Osteoblast (primary cell): ENCODE data around the gene LAMA5. TPM values are rescaled to one million over a fixed set of nuclear protein-coding genes. Genes with fewer than 3 reads are reported as not detected.
A peak's percentile ranks its signal among the peaks of the same experiment; 100 is the strongest.

Experiments
- DNase-seq: peaks from one replicate; pipeline ENCODE4 v3.0.0; 2011; ENCODE audit warnings: low spot score, mixed read lengths; ENCODE audit not compliant: insufficient read length; ENCODE audit errors: missing footprints
- H2AFZ ChIP-seq: 2 replicates; pipeline ENCODE4 v1.6.0; 2011; ENCODE audit warnings: mild to moderate bottlenecking, low read length
- H3K27ac ChIP-seq: 2 replicates; pipeline ENCODE4 v1.5.1; 2011; ENCODE audit warnings: mild to moderate bottlenecking, low read depth, low read length, moderate library complexity
- H3K27me3 ChIP-seq: 2 replicates; pipeline ENCODE4 v1.6.0; 2012; ENCODE audit warnings: mild to moderate bottlenecking, control low read depth, inconsistent platforms, low read length, moderate library complexity; ENCODE audit not compliant: insufficient read depth
- H3K36me3 ChIP-seq: 2 replicates; pipeline ENCODE4 v1.5.1; 2011; ENCODE audit warnings: mild to moderate bottlenecking, low read length, control low read depth, moderate library complexity; ENCODE audit not compliant: insufficient read depth
- H3K4me1 ChIP-seq: 2 replicates; pipeline ENCODE4 v1.5.1; 2011; ENCODE audit warnings: mild to moderate bottlenecking, low read length, control low read depth, moderate library complexity; ENCODE audit not compliant: insufficient read depth
- H3K4me2 ChIP-seq: 2 replicates; pipeline ENCODE4 v1.6.0; 2011; ENCODE audit warnings: mild to moderate bottlenecking, low read length; ENCODE audit not compliant: insufficient read depth
- H3K4me3 ChIP-seq: fragments of 200-600 bp; sonication (generic); 3 replicates; pipeline ENCODE4 v1.5.1; 2012; ENCODE audit warnings: mild to moderate bottlenecking, low read length, inconsistent platforms; ENCODE audit not compliant: insufficient read depth
- H3K79me2 ChIP-seq: 2 replicates; pipeline ENCODE4 v1.6.0; 2012; ENCODE audit warnings: mild to moderate bottlenecking, low read length, control low read depth, inconsistent platforms; ENCODE audit not compliant: insufficient read depth
- H3K9me3 ChIP-seq: 2 replicates; pipeline ENCODE4 v1.5.1; 2011; ENCODE audit warnings: low read depth, low read length, control low read depth
- H4K20me1 ChIP-seq: 2 replicates; pipeline ENCODE4 v1.6.0; 2012; ENCODE audit warnings: mild to moderate bottlenecking, low read length, control low read depth; ENCODE audit not compliant: insufficient read depth
- total RNA-seq: library from RNA; depleted of rRNA; stranded (reverse); fragments of >200 nt; gene quantifications from 2 replicates; pipeline ENCODE4 v1.2.3, GENCODE V29; 2012
- TF ChIP-seq, protein P1 (sequence below): IDR thresholded peaks from 2 replicates; pipeline ENCODE4 v1.5.1; 2011; ENCODE audit warnings: mild to moderate bottlenecking, low read depth, low read length, moderate library complexity; ENCODE audit errors: extremely low read depth

LAMA5 gene
- total RNA-seq, 1 donor: 2.2 TPM

- TF ChIP-seq, protein P1, sequence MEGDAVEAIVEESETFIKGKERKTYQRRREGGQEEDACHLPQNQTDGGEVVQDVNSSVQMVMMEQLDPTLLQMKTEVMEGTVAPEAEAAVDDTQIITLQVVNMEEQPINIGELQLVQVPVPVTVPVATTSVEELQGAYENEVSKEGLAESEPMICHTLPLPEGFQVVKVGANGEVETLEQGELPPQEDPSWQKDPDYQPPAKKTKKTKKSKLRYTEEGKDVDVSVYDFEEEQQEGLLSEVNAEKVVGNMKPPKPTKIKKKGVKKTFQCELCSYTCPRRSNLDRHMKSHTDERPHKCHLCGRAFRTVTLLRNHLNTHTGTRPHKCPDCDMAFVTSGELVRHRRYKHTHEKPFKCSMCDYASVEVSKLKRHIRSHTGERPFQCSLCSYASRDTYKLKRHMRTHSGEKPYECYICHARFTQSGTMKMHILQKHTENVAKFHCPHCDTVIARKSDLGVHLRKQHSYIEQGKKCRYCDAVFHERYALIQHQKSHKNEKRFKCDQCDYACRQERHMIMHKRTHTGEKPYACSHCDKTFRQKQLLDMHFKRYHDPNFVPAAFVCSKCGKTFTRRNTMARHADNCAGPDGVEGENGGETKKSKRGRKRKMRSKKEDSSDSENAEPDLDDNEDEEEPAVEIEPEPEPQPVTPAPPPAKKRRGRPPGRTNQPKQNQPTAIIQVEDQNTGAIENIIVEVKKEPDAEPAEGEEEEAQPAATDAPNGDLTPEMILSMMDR: peak; percentile 61
- Histone ChIP-seq H3K36me3 (no peaks in the 10 kb centered on the region), H3K79me2 (peaks cover 18% of the 10 kb centered on the region), H3K4me1 (peaks cover 3% of the 10 kb centered on the region), H2AFZ (no peak overlapping the region), H3K27me3 (no peaks in the 10 kb centered on the region), H3K4me2 (no peak overlapping the region), H3K27ac (no peak overlapping the region), H3K4me3 (no peak overlapping the region), H4K20me1 (peaks cover 2% of the 10 kb centered on the region), H3K9me3 (no peaks in the 10 kb centered on the region)
- DNase-seq: peak; percentile 97
Measured at GRCh38 chr20:62405108-62405980, 38.2 kb upstream of the LAMA5 start.

- H3K4me2 ChIP-seq: no peak overlapping the region
- no peak overlapping the region for H2AFZ ChIP-seq
- TF ChIP-seq, protein P1: no peak
- H3K4me3 ChIP-seq: no peak overlapping the region
- H3K4me1 ChIP-seq: peaks cover 3% of the 10 kb centered on the region
- H3K27ac ChIP-seq: no peak overlapping the region
- no peaks in the 10 kb centered on the region for H3K36me3 ChIP-seq
- no peaks in the 10 kb centered on the region for H3K9me3 ChIP-seq
- peaks cover 2% of the 10 kb centered on the region for H4K20me1 ChIP-seq
- no peak for DNase-seq
- no peaks in the 10 kb centered on the region for H3K27me3 ChIP-seq
- H3K79me2 ChIP-seq: peaks cover 18% of the 10 kb centered on the region
Measured at GRCh38 chr20:62404761-62405107, 37.6 kb upstream of the LAMA5 start.

DNA sequence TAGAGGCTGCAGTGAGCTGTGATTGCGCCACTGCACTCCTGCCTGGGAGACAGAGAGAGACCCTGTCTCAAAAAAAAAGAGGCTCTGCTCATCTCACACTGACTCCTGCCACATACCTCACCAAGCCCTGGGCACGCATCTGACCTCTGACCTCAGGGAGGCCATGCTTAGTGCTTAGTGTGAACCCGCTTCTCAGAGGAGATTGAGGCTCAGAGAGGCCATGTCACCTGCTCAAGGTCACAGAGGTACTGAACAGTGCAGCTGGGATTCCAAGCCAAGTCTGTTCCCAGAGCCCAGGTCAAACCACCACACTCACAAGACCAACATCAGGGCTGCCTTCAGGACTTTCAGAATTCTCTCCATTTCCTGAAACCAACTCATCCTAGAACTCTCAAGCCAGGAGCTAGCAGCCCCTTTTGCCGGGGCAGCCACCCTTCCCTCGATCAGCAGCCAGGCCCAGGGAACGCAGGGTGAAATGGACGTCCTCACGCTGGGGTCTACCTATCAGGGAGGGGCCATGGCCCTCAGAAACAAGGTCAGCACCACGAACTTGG is 37.1 kb upstream of the LAMA5 start:
- Histone ChIP-seq H2AFZ (no peak overlapping the region), H3K27me3 (no peaks in the 10 kb centered on the region), H3K36me3 (no peaks in the 10 kb centered on the region), H3K79me2 (peaks cover 18% of the 10 kb centered on the region), H4K20me1 (peaks cover 2% of the 10 kb centered on the region), H3K9me3 (no peaks in the 10 kb centered on the region), H3K4me3 (no peak overlapping the region), H3K4me2 (no peak overlapping the region), H3K27ac (no peak overlapping the region), H3K4me1 (peaks cover 3% of the 10 kb centered on the region)
- DNase-seq: no peak
- TF ChIP-seq, protein P1: no peak

DNA sequence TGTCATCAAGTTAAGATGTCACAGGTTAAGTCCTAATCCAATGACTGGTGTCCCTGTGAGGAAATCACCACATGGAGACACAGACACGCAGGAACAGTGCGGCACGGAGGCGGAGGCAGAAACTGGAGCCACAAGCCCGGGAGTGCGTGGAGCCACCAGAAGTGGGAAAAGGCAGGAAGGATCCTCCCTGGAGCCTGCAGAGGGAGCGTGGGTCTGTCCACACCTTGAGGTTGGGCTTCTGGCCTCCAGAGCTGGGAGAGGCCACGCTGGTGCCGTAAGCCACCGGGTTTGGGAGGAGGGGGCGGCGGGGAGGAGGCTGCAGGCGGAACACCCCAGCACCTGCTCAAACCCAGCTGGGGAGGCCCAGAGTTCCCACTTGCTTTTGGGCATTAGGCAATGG is 36.2 kb upstream of the LAMA5 start:
- H3K79me2 ChIP-seq: peaks cover 18% of the 10 kb centered on the region
- no peak overlapping the region for H3K4me2 ChIP-seq
- H3K9me3 ChIP-seq: no peaks in the 10 kb centered on the region
- peaks cover 2% of the 10 kb centered on the region for H4K20me1 ChIP-seq
- peaks cover 3% of the 10 kb centered on the region for H3K4me1 ChIP-seq
- no peak overlapping the region for H3K27ac ChIP-seq
- TF ChIP-seq, protein P1: no peak
- H3K27me3 ChIP-seq: no peaks in the 10 kb centered on the region
- DNase-seq: no peak
- no peaks in the 10 kb centered on the region for H3K36me3 ChIP-seq
- H2AFZ ChIP-seq: no peak overlapping the region
- H3K4me3 ChIP-seq: no peak overlapping the region
